Midbrain (tissue), 1 donor: ENCODE measurements around the gene SLC39A13.

ENCODE experiments used
- DNase-seq: peaks from one replicate; lab custom pipeline; 2025; lab: John Stamatoyannopoulos, UW

SLC39A13 gene

GRCh38 chr11:47453365-47453764 lies 45.0 kb downstream of the SLC39A13 start:
- no peak for DNase-seq

- DNase-seq = peak; percentile 63
Measured at GRCh38 chr11:47454258-47454671, 45.9 kb downstream of the SLC39A13 start.

GRCh38 chr11:47460571-47461235 lies 52.3 kb downstream of the SLC39A13 start:
- DNase-seq = no peak

GRCh38 chr11:47461876-47462275 lies 53.5 kb downstream of the SLC39A13 start:
- DNase-seq = no peak

- DNase-seq = no peak
Measured at GRCh38 chr11:47464483-47464882, 56.1 kb downstream of the SLC39A13 start.
